Activated naive CD4-positive, alpha-beta T cell treated with anti-CD3 and anti-CD28 coated beads for 36 hours (primary cell): ENCODE measurements around the gene SCAI. TPM values are rescaled to one million over a fixed set of nuclear protein-coding genes. Genes with fewer than 3 reads are reported as not detected.
"Not testable (repeated sequence)": the region's sequence is repeated elsewhere in the genome, so short reads cannot be mapped to it uniquely, and the experiment has no call there.

Experiments
- CTCF ChIA-PET: fragments of 350-600 bp; sonication (Branson Sonifier 250); formaldehyde crosslinking; loops from one replicate; lab custom pipeline; 2021; ENCODE audit warnings: antibody characterized with exemption; lab: Charles Lee
- DNase-seq: peaks from one replicate; pipeline ENCODE4 v3.0.0-alpha.2; 2020
- H3K27ac Mint-ChIP-seq: one replicate; pipeline ENCODE4 v1.8.0; 2021; ENCODE audit warnings: mild to moderate bottlenecking, mixed read lengths
- H3K27me3 Mint-ChIP-seq: one replicate; pipeline ENCODE4 v1.8.0; 2021; ENCODE audit warnings: low read depth, mixed read lengths
- H3K36me3 Mint-ChIP-seq: one replicate; pipeline ENCODE4 v1.8.0; 2021; ENCODE audit warnings: low read depth, mixed read lengths
- H3K4me1 Mint-ChIP-seq: one replicate; pipeline ENCODE4 v1.8.0; 2021; ENCODE audit warnings: low read depth, mixed read lengths
- H3K4me3 Mint-ChIP-seq: one replicate; pipeline ENCODE4 v1.8.0; 2021; ENCODE audit warnings: mild to moderate bottlenecking, moderate library complexity, mixed read lengths
- H3K9me3 Mint-ChIP-seq: one replicate; pipeline ENCODE4 v1.8.0; 2021; ENCODE audit warnings: mixed read lengths
- intact Hi-C: fragments of 100-400 bp; cut with micrococcal nuclease; formaldehyde crosslinking; loops from one replicate; pipeline ENCODE4 v1.15.1; 2023
- total RNA-seq, 2 experiments: library from RNA; stranded (reverse); gene quantifications; one replicate each; pipeline ENCODE4 v1.2.3, GENCODE V29; 2021

The SCAI gene
- total RNA-seq, 2 experiments from 2014 or later = 9.6 to 11.8 TPM

GRCh38 chr9:125049212-125050049 is 93.9 kb downstream of the SCAI start:
- CTCF ChIA-PET = no interaction called here
- Mint-ChIP-seq H3K27me3 (no peaks in the 10 kb centered on the region), H3K36me3 (peaks cover 7% of the 10 kb centered on the region), H3K4me1 (no peaks in the 10 kb centered on the region), H3K27ac (no peak overlapping the region), H3K9me3 (no peaks in the 10 kb centered on the region), H3K4me3 (no peak overlapping the region)
- DNase-seq = no peak
- intact Hi-C loops = no loop called here

GRCh38 chr9:125043631-125044030 is 99.7 kb downstream of the SCAI start:
- H3K27me3 Mint-ChIP-seq = no peaks in the 10 kb centered on the region

GRCh38 chr9:125043148-125043547 is 100.2 kb downstream of the SCAI start:
- Mint-ChIP-seq H3K27me3 (no peaks in the 10 kb centered on the region), H3K36me3 (no peaks in the 10 kb centered on the region), H3K27ac (no peak overlapping the region), H3K9me3 (no peaks in the 10 kb centered on the region), H3K4me3 (no peak overlapping the region), H3K4me1 (no peaks in the 10 kb centered on the region)
- CTCF ChIA-PET = no interaction called here
- intact Hi-C loops = no loop called here
- DNase-seq = no peak

More at GRCh38 chr9:125043631-125044030, 99.7 kb downstream of the SCAI start:
- Mint-ChIP-seq H3K4me3 (no peak overlapping the region), H3K36me3 (no peaks in the 10 kb centered on the region), H3K4me1 (no peaks in the 10 kb centered on the region), H3K27ac (no peak overlapping the region), H3K9me3 (no peaks in the 10 kb centered on the region)
- DNase-seq = no peak
- intact Hi-C loops = no loop called here
- CTCF ChIA-PET = no interaction called here

GRCh38 chr9:125038166-125038565 is 105.2 kb downstream of the SCAI start:
- no peak for DNase-seq
- H3K4me3 Mint-ChIP-seq = no peak overlapping the region
- no peak overlapping the region for H3K27ac Mint-ChIP-seq
- CTCF ChIA-PET = interaction anchor here (0.9 kb wide), 1 partner anchor 129 kb away, joined by 4 read pairs; no protein-coding TSS in a partner anchor
- H3K4me1 Mint-ChIP-seq = no peaks in the 10 kb centered on the region
- no peaks in the 10 kb centered on the region for H3K27me3 Mint-ChIP-seq
- intact Hi-C loops = no loop called here
- H3K9me3 Mint-ChIP-seq = no peaks in the 10 kb centered on the region
- no peaks in the 10 kb centered on the region for H3K36me3 Mint-ChIP-seq

GRCh38 chr9:125028041-125028440 is 115.3 kb downstream of the SCAI start:
- no peak for DNase-seq
- peaks cover 12% of the 10 kb centered on the region for H3K36me3 Mint-ChIP-seq
- H3K4me1 Mint-ChIP-seq = peaks cover 5% of the 10 kb centered on the region
- H3K27me3 Mint-ChIP-seq = no peaks in the 10 kb centered on the region
- intact Hi-C loops = no loop called here
- H3K4me3 Mint-ChIP-seq = no peak overlapping the region
- no peak overlapping the region for H3K27ac Mint-ChIP-seq
- CTCF ChIA-PET = interaction anchor here (0.6 kb wide), 1 partner anchor 19 kb away, joined by 3 read pairs; no protein-coding TSS in a partner anchor
- H3K9me3 Mint-ChIP-seq = no peaks in the 10 kb centered on the region

- no peak overlapping the region for H3K4me3 Mint-ChIP-seq
- peaks cover 13% of the 10 kb centered on the region for H3K36me3 Mint-ChIP-seq
- H3K27ac Mint-ChIP-seq = no peak overlapping the region
- intact Hi-C loops = no loop called here
- H3K27me3 Mint-ChIP-seq = no peaks in the 10 kb centered on the region
- CTCF ChIA-PET = no interaction called here
- no peaks in the 10 kb centered on the region for H3K9me3 Mint-ChIP-seq
- DNase-seq = no peak
- H3K4me1 Mint-ChIP-seq = peaks cover 5% of the 10 kb centered on the region
Measured at GRCh38 chr9:125024917-125025316, 118.4 kb downstream of the SCAI start.

GRCh38 chr9:125021069-125021468 is 122.3 kb downstream of the SCAI start:
- Mint-ChIP-seq H3K27ac (no peak overlapping the region), H3K4me1 (peaks cover 5% of the 10 kb centered on the region), H3K9me3 (no peaks in the 10 kb centered on the region), H3K4me3 (no peak overlapping the region), H3K36me3 (peaks cover 13% of the 10 kb centered on the region), H3K27me3 (no peaks in the 10 kb centered on the region)
- CTCF ChIA-PET = no interaction called here
- DNase-seq = no peak
- intact Hi-C loops = no loop called here

GRCh38 chr9:125015655-125016054 is 127.7 kb downstream of the SCAI start:
- H3K36me3 Mint-ChIP-seq = peaks cover 10% of the 10 kb centered on the region
- H3K27ac Mint-ChIP-seq, DNase-seq, H3K9me3 Mint-ChIP-seq, H3K4me3 Mint-ChIP-seq, H3K4me1 Mint-ChIP-seq, H3K27me3 Mint-ChIP-seq, intact Hi-C loops, CTCF ChIA-PET: not testable (repeated sequence)

- H3K27ac Mint-ChIP-seq, intact Hi-C loops, CTCF ChIA-PET, H3K9me3 Mint-ChIP-seq, H3K36me3 Mint-ChIP-seq, H3K4me3 Mint-ChIP-seq, DNase-seq, H3K4me1 Mint-ChIP-seq, H3K27me3 Mint-ChIP-seq: not testable (repeated sequence)
Measured at GRCh38 chr9:125012013-125012412, 131.3 kb downstream of the SCAI start.

GRCh38 chr9:125008599-125008998 is 134.7 kb downstream of the SCAI start:
- no peaks in the 10 kb centered on the region for H3K9me3 Mint-ChIP-seq
- no peaks in the 10 kb centered on the region for H3K4me1 Mint-ChIP-seq
- intact Hi-C loops = no loop called here
- no peak overlapping the region for H3K4me3 Mint-ChIP-seq
- CTCF ChIA-PET = interaction anchor here (0.6 kb wide), 1 partner anchor 19 kb away, joined by 3 read pairs; no protein-coding TSS in a partner anchor
- no peak overlapping the region for H3K27ac Mint-ChIP-seq
- H3K36me3 Mint-ChIP-seq = peaks cover 1% of the 10 kb centered on the region
- no peaks in the 10 kb centered on the region for H3K27me3 Mint-ChIP-seq
- DNase-seq = no peak

GRCh38 chr9:125003332-125003731 is 140.0 kb downstream of the SCAI start:
- H3K27me3 Mint-ChIP-seq = no peaks in the 10 kb centered on the region
- no peak overlapping the region for H3K27ac Mint-ChIP-seq
- CTCF ChIA-PET = interaction anchor here (1.5 kb wide), 1 partner anchor 144 kb away, joined by 5 read pairs; no protein-coding TSS in a partner anchor
- intact Hi-C loops = no loop called here
- H3K4me1 Mint-ChIP-seq = no peaks in the 10 kb centered on the region
- no peak for DNase-seq
- no peak overlapping the region for H3K4me3 Mint-ChIP-seq
- no peaks in the 10 kb centered on the region for H3K9me3 Mint-ChIP-seq
- peaks cover 4% of the 10 kb centered on the region for H3K36me3 Mint-ChIP-seq

- intact Hi-C loops = no loop called here
- DNase-seq = no peak
- CTCF ChIA-PET = interaction anchor here (0.9 kb wide), 1 partner anchor 164 kb away, joined by 4 read pairs; no protein-coding TSS in a partner anchor
- Mint-ChIP-seq H3K4me3 (no peak overlapping the region), H3K9me3 (no peaks in the 10 kb centered on the region), H3K36me3 (peaks cover 12% of the 10 kb centered on the region), H3K27me3 (no peaks in the 10 kb centered on the region), H3K27ac (no peak overlapping the region), H3K4me1 (no peaks in the 10 kb centered on the region)
Measured at GRCh38 chr9:124983698-124984097, 159.6 kb downstream of the SCAI start.

- Mint-ChIP-seq H3K4me1 (no peaks in the 10 kb centered on the region), H3K9me3 (no peaks in the 10 kb centered on the region), H3K4me3 (no peak overlapping the region), H3K27me3 (no peaks in the 10 kb centered on the region), H3K36me3 (peaks cover 10% of the 10 kb centered on the region), H3K27ac (no peak overlapping the region)
- intact Hi-C loops = no loop called here
- CTCF ChIA-PET = no interaction called here
- DNase-seq = no peak
Measured at GRCh38 chr9:124980431-124980830, 162.9 kb downstream of the SCAI start.
